T-cell (primary cell): ENCODE measurements around the gene SLC25A13. TPM values are rescaled to one million over a fixed set of nuclear protein-coding genes. Genes with fewer than 3 reads are reported as not detected.

Experiments
- ATAC-seq, 4 experiments: fragments of 200-7000 bp in 3 of 4; fragments of 150-1000 bp in 1 of 4; cut with Tn5 transposase; replicated peaks in 1 of 4; 1 replicate in 3 of 4; 2 replicates in 1 of 4; pipeline ENCODE4 v1.10.0; 2021; ENCODE audit warnings: moderate library complexity in 3 of 4, mild to moderate bottlenecking in 2 of 4, moderate number of reproducible peaks in 1 of 4
- CTCF ChIA-PET, 2 donors: fragments of 300-600 bp; sonication (Branson Sonifier 250); formaldehyde crosslinking; loops; one replicate each; lab custom pipeline; 2022; ENCODE audit warnings: antibody characterized with exemption in 2 of 2; lab: Charles Lee
- POLR2A ChIA-PET, 2 donors: fragments of 300-600 bp; sonication (Branson Sonifier 250); formaldehyde crosslinking; loops; one replicate each; lab custom pipeline; 2022; ENCODE audit warnings: antibody characterized with exemption in 2 of 2; lab: Charles Lee
- DNase-seq, 35 experiments: peaks; one replicate each; pipeline versions ENCODE4 v3.0.0 to v3.0.0-alpha.2; 2013 to 2023
- H3K27ac ChIP-seq: one replicate; pipeline ENCODE4 v1.5.1; 2013; ENCODE audit warnings: low read length
- H3K27me3 ChIP-seq, 2 experiments: replicated peaks in 1 of 2; 1 replicate in 1 of 2; 2 replicates in 1 of 2; pipeline versions ENCODE4 v1.6.1 to v1.7.0; 2013; ENCODE audit warnings: low read length in 1 of 2, mixed read lengths in 1 of 2; ENCODE audit not compliant: control insufficient read depth in 2 of 2, insufficient read depth in 2 of 2; ENCODE audit errors: extremely low read depth in 1 of 2
- H3K36me3 ChIP-seq, 2 donors: 1 replicate in 1 of 2; 2 replicates in 1 of 2; pipeline versions ENCODE4 v1.6.1 to v1.7.0; 2013; ENCODE audit warnings: low read length in 1 of 2; ENCODE audit not compliant: control insufficient read depth in 2 of 2, insufficient read depth in 1 of 2; ENCODE audit errors: extremely low read depth in 1 of 2
- H3K4me1 ChIP-seq, 2 experiments: 1 replicate in 1 of 2; 2 replicates in 1 of 2; pipeline versions ENCODE4 v1.6.1 to v1.7.0; 2013; ENCODE audit warnings: low read length in 2 of 2, mixed read lengths in 1 of 2; ENCODE audit not compliant: insufficient read depth in 2 of 2, control insufficient read depth in 1 of 2; ENCODE audit errors: extremely low read depth in 1 of 2
- H3K4me3 ChIP-seq, 2 donors: 1 replicate in 1 of 2; 2 replicates in 1 of 2; pipeline versions ENCODE4 v1.5.1 to v1.7.0; 2013; ENCODE audit warnings: mild to moderate bottlenecking in 2 of 2, low read length in 1 of 2, moderate library complexity in 1 of 2; ENCODE audit not compliant: control insufficient read depth in 1 of 2; ENCODE audit errors: extremely low read depth in 1 of 2
- H3K9me3 ChIP-seq: 2 replicates; pipeline ENCODE4 v1.7.0; 2013
- H3K27ac Mint-ChIP-seq, 2 donors: one replicate each; pipeline ENCODE4 v1.8.0; 2020 to 2021; ENCODE audit warnings: mild to moderate bottlenecking in 2 of 2, mixed read lengths in 2 of 2
- H3K27me3 Mint-ChIP-seq, 2 donors: one replicate each; pipeline ENCODE4 v1.8.0; 2021 to 2022; ENCODE audit warnings: mixed read lengths in 2 of 2
- H3K36me3 Mint-ChIP-seq: one replicate; pipeline ENCODE4 v1.8.0; 2021; ENCODE audit warnings: mixed read lengths
- H3K4me1 Mint-ChIP-seq, 3 donors: one replicate each; pipeline ENCODE4 v1.8.0; 2020 to 2022; ENCODE audit warnings: mixed read lengths in 3 of 3, mild to moderate bottlenecking in 1 of 3
- H3K4me3 Mint-ChIP-seq, 3 donors: one replicate each; pipeline ENCODE4 v1.8.0; 2020 to 2022; ENCODE audit warnings: mild to moderate bottlenecking in 3 of 3, mixed read lengths in 3 of 3, moderate library complexity in 3 of 3
- H3K9me3 Mint-ChIP-seq, 3 donors: one replicate each; pipeline ENCODE4 v1.8.0; 2020 to 2022; ENCODE audit warnings: mixed read lengths in 3 of 3
- WGBS: methylation state at CpG from one replicate; pipeline ENCODE4 v1.1.5; 2013; ENCODE audit warnings: missing lambda C conversion rate; ENCODE audit not compliant: insufficient coverage; 5-methylcytosine and 5-hydroxymethylcytosine counted together
- total RNA-seq, 35 experiments: library from RNA in 6 of 35; stranded (reverse) in 6 of 35; fragments of 120-200 nt in 1 of 35; gene quantifications; one replicate each; pipeline versions ENCODE4 v1.2.1 to v1.2.4 and lab custom pipeline; 2013 to 2026

Gene SLC25A13
- total RNA-seq, 5 donors from 2014 or later (not counting 1 experiment from before 2014, with no cell fraction given): 8.1 to 19.1 (median 10.9) TPM

- Histone ChIP-seq H3K27me3 (no peaks in the 10 kb centered on the region), H3K4me3 (no peak overlapping the region), H3K9me3 (no peaks in the 10 kb centered on the region), H3K36me3 (no peaks in the 10 kb centered on the region), H3K27ac (no peak overlapping the region), H3K4me1 (no peaks in the 10 kb centered on the region)
- ATAC-seq: no peak
- Mint-ChIP-seq H3K4me1 (peaks cover 13 to 42% (median 28%) of the 10 kb centered on the region in 3 donors), H3K27ac (no peak overlapping the region), H3K36me3 (peaks cover 34% of the 10 kb centered on the region), H3K9me3 (peaks cover 0 to 14% (median 6%) of the 10 kb centered on the region in 3 donors), H3K4me3 (no peak overlapping the region), H3K27me3 (no peaks in the 10 kb centered on the region)
- ChIA-PET CTCF (no interaction called here), POLR2A (no interaction called here)
- no peak for DNase-seq
- no CpG with 5 or more reads among the region's 2 CpGs for WGBS
Measured at GRCh38 chr7:96248405-96248804, 73.5 kb downstream of the SLC25A13 start.

- peaks cover 24% of the 10 kb centered on the region for H3K36me3 Mint-ChIP-seq
- peaks cover 0 to 8% (median 6%) of the 10 kb centered on the region in 3 donors for H3K9me3 Mint-ChIP-seq
- no peaks in the 10 kb centered on the region for H3K27me3 ChIP-seq
- no CpG with 5 or more reads among the region's 3 CpGs for WGBS
- ChIA-PET POLR2A (no interaction called here), CTCF (no interaction called here)
- no peaks in the 10 kb centered on the region for H3K36me3 ChIP-seq
- peaks cover 0 to 2% of the 10 kb centered on the region in 2 experiments for H3K4me1 ChIP-seq
- ATAC-seq: no peak
- no peak overlapping the region for H3K27ac Mint-ChIP-seq
- no peak overlapping the region for H3K27ac ChIP-seq
- no peak for DNase-seq
- H3K4me1 Mint-ChIP-seq: peaks cover 22 to 44% (median 33%) of the 10 kb centered on the region in 3 donors
- H3K27me3 Mint-ChIP-seq: no peaks in the 10 kb centered on the region
- H3K4me3 ChIP-seq: no peak overlapping the region
- no peak overlapping the region for H3K4me3 Mint-ChIP-seq
- no peaks in the 10 kb centered on the region for H3K9me3 ChIP-seq
Measured at GRCh38 chr7:96246919-96247318, 75.0 kb downstream of the SLC25A13 start.

- Mint-ChIP-seq H3K27ac (no peak overlapping the region), H3K27me3 (no peaks in the 10 kb centered on the region), H3K4me3 (no peak overlapping the region), H3K36me3 (peaks cover 16% of the 10 kb centered on the region), H3K9me3 (no peaks in the 10 kb centered on the region), H3K4me1 (peaks cover 15 to 36% (median 30%) of the 10 kb centered on the region in 3 donors)
- no peaks in the 10 kb centered on the region for H3K27me3 ChIP-seq
- ATAC-seq (no peak), DNase-seq (no peak)
- no peaks in the 10 kb centered on the region for H3K9me3 ChIP-seq
- H3K4me3 ChIP-seq: no peak overlapping the region
- no peak overlapping the region for H3K27ac ChIP-seq
- ChIA-PET POLR2A (no interaction called here), CTCF (no interaction called here)
- WGBS: 80% methylated on average over 1 of the region's 2 CpGs
- peaks cover 0 to 2% of the 10 kb centered on the region in 2 experiments for H3K4me1 ChIP-seq
- H3K36me3 ChIP-seq: no peaks in the 10 kb centered on the region
Measured at GRCh38 chr7:96244992-96245292, 77.0 kb downstream of the SLC25A13 start.

- Mint-ChIP-seq H3K36me3 (peaks cover 15% of the 10 kb centered on the region), H3K4me3 (no peak overlapping the region), H3K9me3 (no peaks in the 10 kb centered on the region), H3K4me1 (peaks cover 15 to 38% (median 30%) of the 10 kb centered on the region in 3 donors), H3K27me3 (no peaks in the 10 kb centered on the region), H3K27ac (no peak overlapping the region)
- Histone ChIP-seq H3K9me3 (no peaks in the 10 kb centered on the region), H3K27ac (no peak overlapping the region), H3K27me3 (no peaks in the 10 kb centered on the region), H3K36me3 (no peaks in the 10 kb centered on the region), H3K4me3 (no peak overlapping the region), H3K4me1 (peaks cover 0 to 2% of the 10 kb centered on the region in 2 experiments)
- 93% methylated on average over 2 of the region's 6 CpGs for WGBS
- ATAC-seq (no peak), DNase-seq (no peak)
- POLR2A ChIA-PET: no interaction called here
- CTCF ChIA-PET: no interaction called here
Measured at GRCh38 chr7:96244244-96244991, 77.5 kb downstream of the SLC25A13 start.

- H3K4me3 Mint-ChIP-seq: no peak overlapping the region
- DNase-seq (no peak), ATAC-seq (no peak)
- peaks cover 9% of the 10 kb centered on the region for H3K36me3 Mint-ChIP-seq
- H3K36me3 ChIP-seq: no peaks in the 10 kb centered on the region
- ChIA-PET CTCF (no interaction called here), POLR2A (no interaction called here)
- H3K27ac Mint-ChIP-seq: no peak overlapping the region
- H3K27me3 Mint-ChIP-seq: no peaks in the 10 kb centered on the region
- H3K9me3 Mint-ChIP-seq: no peaks in the 10 kb centered on the region
- H3K9me3 ChIP-seq: no peaks in the 10 kb centered on the region
- no peaks in the 10 kb centered on the region for H3K27me3 ChIP-seq
- no CpG with 5 or more reads among the region's 2 CpGs for WGBS
- H3K27ac ChIP-seq: no peak overlapping the region
- peaks cover 0 to 2% of the 10 kb centered on the region in 2 experiments for H3K4me1 ChIP-seq
- H3K4me3 ChIP-seq: no peak overlapping the region
- peaks cover 15 to 38% (median 30%) of the 10 kb centered on the region in 3 donors for H3K4me1 Mint-ChIP-seq
Measured at GRCh38 chr7:96243241-96243640, 78.7 kb downstream of the SLC25A13 start.

- POLR2A ChIA-PET: no interaction called here
- no peaks in the 10 kb centered on the region for H3K9me3 Mint-ChIP-seq
- no peak for ATAC-seq
- DNase-seq: no peak
- WGBS: no CpG with 5 or more reads among the region's 3 CpGs
- H3K36me3 Mint-ChIP-seq: peaks cover 9% of the 10 kb centered on the region
- peaks cover 15 to 38% (median 34%) of the 10 kb centered on the region in 3 donors for H3K4me1 Mint-ChIP-seq
- no peak overlapping the region for H3K27ac ChIP-seq
- H3K4me1 ChIP-seq: peaks cover 0 to 2% of the 10 kb centered on the region in 2 experiments
- H3K36me3 ChIP-seq: peaks cover 0 to 3% of the 10 kb centered on the region in 2 donors
- no peaks in the 10 kb centered on the region for H3K9me3 ChIP-seq
- CTCF ChIA-PET: no interaction called here
- no peak overlapping the region for H3K4me3 ChIP-seq
- peak overlapping the region in 1 of 2 donors; percentile 1 for H3K27ac Mint-ChIP-seq
- no peaks in the 10 kb centered on the region for H3K27me3 Mint-ChIP-seq
- no peaks in the 10 kb centered on the region for H3K27me3 ChIP-seq
- no peak overlapping the region for H3K4me3 Mint-ChIP-seq
Measured at GRCh38 chr7:96241855-96242254, 80.0 kb downstream of the SLC25A13 start.
